ENCODE results near the gene PSMB2.

DNA sequence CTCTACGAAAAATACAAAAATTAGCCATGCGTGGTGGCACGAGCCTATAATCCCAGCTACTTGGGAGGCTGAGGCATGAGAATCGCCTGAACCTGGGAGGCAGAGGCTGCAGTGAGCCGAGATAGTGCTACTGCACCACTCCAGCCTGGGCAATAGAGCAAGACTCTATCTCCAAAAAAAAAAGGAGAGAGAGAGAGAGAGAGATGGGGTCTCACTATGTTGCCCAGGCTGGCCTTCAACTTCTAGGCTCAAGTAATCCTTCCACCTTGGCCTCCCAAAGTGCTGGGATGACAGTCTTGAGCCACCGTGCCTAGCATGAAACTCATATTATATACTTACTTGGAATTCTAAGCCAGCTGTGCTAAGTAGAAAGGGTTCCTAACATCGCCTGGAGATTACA lies 29.7 kb downstream of the PSMB2 start:
- TF ChIP-seq HDGF (IDR thresholded peaks at IDR 0.05; ENCODE audit: borderline replicate concordance) (no peak), SP1 (IDR thresholded peaks at IDR 0.05) (no peak), ELF4 (IDR thresholded peaks at IDR 0.05) (no peak), FOXA1 (IDR thresholded peaks at IDR 0.05) (no peak), TARDBP (IDR thresholded peaks at IDR 0.05) (no peak), L3MBTL2 (conservative IDR thresholded peaks at IDR 0.05) (no peak), FOXM1 (IDR thresholded peaks at IDR 0.05; ENCODE audit: borderline replicate concordance) (no peak), CTBP1 (IDR thresholded peaks at IDR 0.05; ENCODE audit: borderline replicate concordance) (no peak), FOXK2 (IDR thresholded peaks at IDR 0.05) (no peak), BHLHE40 (IDR thresholded peaks at IDR 0.05; ENCODE audit: borderline replicate concordance) (no peak), ZNF384 (IDR thresholded peaks at IDR 0.05) (no peak)

All from HEK293T (cell line).